Measurements from ENCODE around the gene CRY2.

DNA sequence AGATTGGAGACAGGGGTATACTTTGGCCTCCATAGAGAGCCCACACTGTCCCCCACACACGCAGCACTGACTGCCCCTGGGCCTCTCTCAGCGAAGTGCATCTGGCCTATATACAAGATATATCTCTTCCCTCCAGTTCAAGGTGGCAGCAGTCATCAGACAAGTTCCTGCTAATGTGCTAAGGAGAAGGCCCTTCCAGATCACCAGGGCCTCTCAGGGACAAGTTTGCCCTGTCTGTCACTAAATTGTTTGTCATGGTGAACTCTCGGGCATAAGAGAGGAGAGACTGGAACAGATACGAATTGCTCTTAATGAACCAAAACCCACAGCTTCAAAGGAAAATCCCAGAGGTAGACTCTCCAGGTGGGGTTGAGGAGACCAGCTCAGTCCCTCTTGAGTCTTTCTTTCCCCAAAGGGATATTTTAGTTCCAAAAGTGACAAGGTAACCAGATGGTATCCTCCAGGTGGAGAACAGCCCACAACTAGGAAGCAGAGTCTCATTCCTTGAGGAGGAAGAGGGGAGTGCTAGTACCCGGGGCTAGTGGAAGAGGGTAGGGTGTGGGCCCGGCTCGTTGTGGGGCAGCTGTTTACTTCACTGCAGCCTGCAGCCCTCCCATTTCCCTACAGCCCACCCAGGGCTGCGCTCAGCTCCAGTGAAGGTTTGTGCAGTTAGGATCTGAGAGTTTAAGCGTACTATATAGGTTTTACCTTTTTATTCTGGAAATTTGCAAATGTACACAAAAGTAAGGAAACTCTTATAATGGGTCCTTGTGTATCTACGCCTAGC is 44.6 kb upstream of the CRY2 start:
- TF ChIP-seq, protein P1, sequence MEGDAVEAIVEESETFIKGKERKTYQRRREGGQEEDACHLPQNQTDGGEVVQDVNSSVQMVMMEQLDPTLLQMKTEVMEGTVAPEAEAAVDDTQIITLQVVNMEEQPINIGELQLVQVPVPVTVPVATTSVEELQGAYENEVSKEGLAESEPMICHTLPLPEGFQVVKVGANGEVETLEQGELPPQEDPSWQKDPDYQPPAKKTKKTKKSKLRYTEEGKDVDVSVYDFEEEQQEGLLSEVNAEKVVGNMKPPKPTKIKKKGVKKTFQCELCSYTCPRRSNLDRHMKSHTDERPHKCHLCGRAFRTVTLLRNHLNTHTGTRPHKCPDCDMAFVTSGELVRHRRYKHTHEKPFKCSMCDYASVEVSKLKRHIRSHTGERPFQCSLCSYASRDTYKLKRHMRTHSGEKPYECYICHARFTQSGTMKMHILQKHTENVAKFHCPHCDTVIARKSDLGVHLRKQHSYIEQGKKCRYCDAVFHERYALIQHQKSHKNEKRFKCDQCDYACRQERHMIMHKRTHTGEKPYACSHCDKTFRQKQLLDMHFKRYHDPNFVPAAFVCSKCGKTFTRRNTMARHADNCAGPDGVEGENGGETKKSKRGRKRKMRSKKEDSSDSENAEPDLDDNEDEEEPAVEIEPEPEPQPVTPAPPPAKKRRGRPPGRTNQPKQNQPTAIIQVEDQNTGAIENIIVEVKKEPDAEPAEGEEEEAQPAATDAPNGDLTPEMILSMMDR (IDR thresholded peaks at IDR 0.05): no peak
- TF ChIP-seq EP300 (IDR thresholded peaks at IDR 0.05; ENCODE audit: low read depth) (no peak), POLR2A (IDR thresholded peaks at IDR 0.05) (no peak)
